ENCODE results near the gene RAET1G. TPM values are rescaled to one million over a fixed set of nuclear protein-coding genes. Genes with fewer than 3 reads are reported as not detected.
"Not testable (repeated sequence)": the region's sequence is repeated elsewhere in the genome, so short reads cannot be mapped to it uniquely, and the experiment has no call there.

The RAET1G gene
- total RNA-seq, 1 donor: 1.8 TPM

GRCh38 chr6:149955654-149956317 lies 32.9 kb upstream of the RAET1G start:
- DNase-seq (ENCODE audit: insufficient read length, low spot score, missing footprints); H3K4me1 ChIP-seq (ENCODE audit: insufficient read depth, low read length); H3K4me2 ChIP-seq (ENCODE audit: insufficient read depth, low read length); H3K4me3 ChIP-seq (ENCODE audit: insufficient read depth, low read length); H3K27ac ChIP-seq (ENCODE audit: low read depth, low read length); H4K20me1 ChIP-seq (ENCODE audit: insufficient read depth, low read length); H3K79me2 ChIP-seq (ENCODE audit: insufficient read depth, low read length); H2AFZ ChIP-seq (ENCODE audit: low read length); H3K9me3 ChIP-seq (ENCODE audit: low read depth, low read length); H3K36me3 ChIP-seq (ENCODE audit: insufficient read depth, low read length): not testable (repeated sequence)
- H3K27me3 ChIP-seq (ENCODE audit: insufficient read depth, low read length): peaks cover 82% of the 10 kb centered on the region

- H3K9me3 ChIP-seq (ENCODE audit: low read depth, low read length); H3K4me2 ChIP-seq (ENCODE audit: insufficient read depth, low read length); H2AFZ ChIP-seq (ENCODE audit: low read length); H3K4me3 ChIP-seq (ENCODE audit: insufficient read depth, low read length); H3K79me2 ChIP-seq (ENCODE audit: insufficient read depth, low read length); DNase-seq (ENCODE audit: insufficient read length, low spot score, missing footprints); H3K4me1 ChIP-seq (ENCODE audit: insufficient read depth, low read length); H3K36me3 ChIP-seq (ENCODE audit: insufficient read depth, low read length); H3K27ac ChIP-seq (ENCODE audit: low read depth, low read length); H4K20me1 ChIP-seq (ENCODE audit: insufficient read depth, low read length): not testable (repeated sequence)
- peaks cover 77% of the 10 kb centered on the region for H3K27me3 ChIP-seq (ENCODE audit: insufficient read depth, low read length)
Measured at GRCh38 chr6:149954984-149955653, 32.2 kb upstream of the RAET1G start.

GRCh38 chr6:149954328-149954983 lies 31.5 kb upstream of the RAET1G start:
- not testable (repeated sequence) for H3K4me3 ChIP-seq (ENCODE audit: insufficient read depth, low read length); H2AFZ ChIP-seq (ENCODE audit: low read length); H3K4me1 ChIP-seq (ENCODE audit: insufficient read depth, low read length); DNase-seq (ENCODE audit: insufficient read length, low spot score, missing footprints); H4K20me1 ChIP-seq (ENCODE audit: insufficient read depth, low read length); H3K36me3 ChIP-seq (ENCODE audit: insufficient read depth, low read length); H3K27ac ChIP-seq (ENCODE audit: low read depth, low read length); H3K9me3 ChIP-seq (ENCODE audit: low read depth, low read length); H3K79me2 ChIP-seq (ENCODE audit: insufficient read depth, low read length)
- H3K4me2 ChIP-seq (ENCODE audit: insufficient read depth, low read length): peak overlapping the region; percentile 43
- peaks cover 73% of the 10 kb centered on the region for H3K27me3 ChIP-seq (ENCODE audit: insufficient read depth, low read length)

- H3K27me3 ChIP-seq (ENCODE audit: insufficient read depth, low read length): peaks cover 69% of the 10 kb centered on the region
- DNase-seq (ENCODE audit: insufficient read length, low spot score, missing footprints); H3K79me2 ChIP-seq (ENCODE audit: insufficient read depth, low read length); H3K27ac ChIP-seq (ENCODE audit: low read depth, low read length); H4K20me1 ChIP-seq (ENCODE audit: insufficient read depth, low read length); H2AFZ ChIP-seq (ENCODE audit: low read length); H3K4me1 ChIP-seq (ENCODE audit: insufficient read depth, low read length); H3K9me3 ChIP-seq (ENCODE audit: low read depth, low read length); H3K4me3 ChIP-seq (ENCODE audit: insufficient read depth, low read length); H3K4me2 ChIP-seq (ENCODE audit: insufficient read depth, low read length); H3K36me3 ChIP-seq (ENCODE audit: insufficient read depth, low read length): not testable (repeated sequence)
Measured at GRCh38 chr6:149953934-149954327, 31.0 kb upstream of the RAET1G start.

- H3K27me3 ChIP-seq (ENCODE audit: insufficient read depth, low read length): peaks cover 66% of the 10 kb centered on the region
- not testable (repeated sequence) for DNase-seq (ENCODE audit: insufficient read length, low spot score, missing footprints); H4K20me1 ChIP-seq (ENCODE audit: insufficient read depth, low read length); H3K4me1 ChIP-seq (ENCODE audit: insufficient read depth, low read length); H3K4me3 ChIP-seq (ENCODE audit: insufficient read depth, low read length); H3K4me2 ChIP-seq (ENCODE audit: insufficient read depth, low read length); H3K27ac ChIP-seq (ENCODE audit: low read depth, low read length); H2AFZ ChIP-seq (ENCODE audit: low read length); H3K36me3 ChIP-seq (ENCODE audit: insufficient read depth, low read length); H3K79me2 ChIP-seq (ENCODE audit: insufficient read depth, low read length); H3K9me3 ChIP-seq (ENCODE audit: low read depth, low read length)
Measured at GRCh38 chr6:149953390-149953789, 30.5 kb upstream of the RAET1G start.

- no peak overlapping the region for H3K27ac ChIP-seq (ENCODE audit: low read depth, low read length)
- DNase-seq (ENCODE audit: insufficient read length, low spot score, missing footprints): no peak
- no peak overlapping the region for H3K4me3 ChIP-seq (ENCODE audit: insufficient read depth, low read length)
- H2AFZ ChIP-seq (ENCODE audit: low read length): no peak overlapping the region
- no peaks in the 10 kb centered on the region for H3K79me2 ChIP-seq (ENCODE audit: insufficient read depth, low read length)
- peaks cover 3% of the 10 kb centered on the region for H3K36me3 ChIP-seq (ENCODE audit: insufficient read depth, low read length)
- no peak overlapping the region for H3K4me2 ChIP-seq (ENCODE audit: insufficient read depth, low read length)
- peaks cover 50% of the 10 kb centered on the region for H3K27me3 ChIP-seq (ENCODE audit: insufficient read depth, low read length)
- no peaks in the 10 kb centered on the region for H3K4me1 ChIP-seq (ENCODE audit: insufficient read depth, low read length)
- no peaks in the 10 kb centered on the region for H3K9me3 ChIP-seq (ENCODE audit: low read depth, low read length)
- TF ChIP-seq CTCF (IDR thresholded peaks at IDR 0.05; ENCODE audit: extremely low read depth, low read depth, low read length): no peak
- no peaks in the 10 kb centered on the region for H4K20me1 ChIP-seq (ENCODE audit: insufficient read depth, low read length)
Measured at GRCh38 chr6:149951626-149952025, 28.7 kb upstream of the RAET1G start.

All from osteoblast (primary cell).